ENCODE data around the gene FAM236D. TPM values are rescaled to one million over a fixed set of nuclear protein-coding genes. Genes with fewer than 3 reads are reported as not detected.
"Not testable (repeated sequence)": the region's sequence is repeated elsewhere in the genome, so short reads cannot be mapped to it uniquely, and the experiment has no call there.

The FAM236D gene
- not detected for total RNA-seq

GRCh38 chrX:72808110-72808509, at the start of gene FAM236D:
FAM236D (minus strand) TSS chrX:72808210; CDS start chrX:72808110, 100 bp downstream.
- DNase-seq; H3K9me3 ChIP-seq; H3K4me3 ChIP-seq (replicated peaks in 1 of 3); H3K27ac ChIP-seq; H3K27me3 ChIP-seq; intact Hi-C loops (cut with DNase I); H3K4me1 ChIP-seq; H3K36me3 ChIP-seq: not testable (repeated sequence)
- no CpG with 5 or more reads among the region's 13 CpGs for WGBS, 2 donors

GRCh38 chrX:72837532-72837931, 29.5 kb upstream of the FAM236D start:
- intact Hi-C loops (cut with DNase I); H3K27me3 ChIP-seq; H3K4me1 ChIP-seq; H3K9me3 ChIP-seq; H3K36me3 ChIP-seq; DNase-seq; H3K27ac ChIP-seq; H3K4me3 ChIP-seq (replicated peaks in 1 of 3): not testable (repeated sequence)
- no CpG with 5 or more reads among the region's 2 CpGs for WGBS, 2 donors

GRCh38 chrX:72830701-72831100, 22.7 kb upstream of the FAM236D start:
- DNase-seq; H3K27me3 ChIP-seq; H3K36me3 ChIP-seq; intact Hi-C loops (cut with DNase I); H3K9me3 ChIP-seq; H3K4me3 ChIP-seq (replicated peaks in 1 of 3); H3K4me1 ChIP-seq; H3K27ac ChIP-seq: not testable (repeated sequence)
- no CpG with 5 or more reads among the region's 13 CpGs for WGBS, 2 donors

- WGBS, 2 donors: 100% methylated on average over 1 of the region's 3 CpGs; no CpG with 5 or more reads in 1 of the 2 donors
- DNase-seq, H3K27me3 ChIP-seq: not testable (repeated sequence)
Observed at GRCh38 chrX:72790390-72790789, 17.6 kb downstream of the FAM236D start.

GRCh38 chrX:72788142-72788541, 19.9 kb downstream of the FAM236D start:
- H3K27ac ChIP-seq; H3K4me3 ChIP-seq (replicated peaks in 1 of 3); DNase-seq; H3K9me3 ChIP-seq; H3K4me1 ChIP-seq; H3K27me3 ChIP-seq; H3K36me3 ChIP-seq; intact Hi-C loops (cut with DNase I): not testable (repeated sequence)
- WGBS, 2 donors: no CpG with 5 or more reads among the region's 1 CpG

More at GRCh38 chrX:72790390-72790789, 17.6 kb downstream of the FAM236D start:
- H3K27ac ChIP-seq; H3K4me1 ChIP-seq; H3K36me3 ChIP-seq; H3K4me3 ChIP-seq (replicated peaks in 1 of 3); H3K9me3 ChIP-seq; intact Hi-C loops (cut with DNase I): not testable (repeated sequence)

GRCh38 chrX:72783964-72784363, 24.0 kb downstream of the FAM236D start:
- H3K27me3 ChIP-seq; intact Hi-C loops (cut with DNase I); H3K27ac ChIP-seq; H3K4me3 ChIP-seq (replicated peaks in 1 of 3); H3K36me3 ChIP-seq; DNase-seq; H3K9me3 ChIP-seq; H3K4me1 ChIP-seq: not testable (repeated sequence)
- no CpG with 5 or more reads among the region's 6 CpGs for WGBS, 2 donors

- H3K27ac ChIP-seq; H3K27me3 ChIP-seq; H3K9me3 ChIP-seq; H3K36me3 ChIP-seq; DNase-seq; H3K4me3 ChIP-seq (replicated peaks in 1 of 3); intact Hi-C loops (cut with DNase I); H3K4me1 ChIP-seq: not testable (repeated sequence)
- no CpG with 5 or more reads among the region's 8 CpGs for WGBS, 2 donors
Observed at GRCh38 chrX:72783365-72783936, 24.6 kb downstream of the FAM236D start.

- H3K27ac ChIP-seq; DNase-seq; H3K27me3 ChIP-seq; H3K4me3 ChIP-seq (replicated peaks in 1 of 3); intact Hi-C loops (cut with DNase I); H3K36me3 ChIP-seq; H3K4me1 ChIP-seq; H3K9me3 ChIP-seq: not testable (repeated sequence)
- WGBS, 2 donors: no CpG with 5 or more reads among the region's 15 CpGs
Observed at GRCh38 chrX:72782560-72782959, 25.4 kb downstream of the FAM236D start, which contains the start of gene FAM236B. FAM236B (minus strand) TSS chrX:72782660; CDS start chrX:72782560, 100 bp downstream.

GRCh38 chrX:72778146-72778545, 29.9 kb downstream of the FAM236D start:
- H3K36me3 ChIP-seq; intact Hi-C loops (cut with DNase I); H3K9me3 ChIP-seq; H3K27me3 ChIP-seq; H3K27ac ChIP-seq; H3K4me1 ChIP-seq; DNase-seq; H3K4me3 ChIP-seq (replicated peaks in 1 of 3): not testable (repeated sequence)
- no CpG with 5 or more reads among the region's 6 CpGs for WGBS, 2 donors

- H3K27ac ChIP-seq; H3K36me3 ChIP-seq; DNase-seq; H3K27me3 ChIP-seq; H3K4me3 ChIP-seq (replicated peaks in 1 of 3); intact Hi-C loops (cut with DNase I); H3K9me3 ChIP-seq; H3K4me1 ChIP-seq: not testable (repeated sequence)
- WGBS, 2 donors: no CpG with 5 or more reads among the region's 15 CpGs
Observed at GRCh38 chrX:72777467-72777790, 30.6 kb downstream of the FAM236D start.

GRCh38 chrX:72776653-72777466, 31.1 kb downstream of the FAM236D start, which contains the start of gene DMRTC1B:
DMRTC1B (plus strand) TSS chrX:72776890; CDS start chrX:72845136, 68,246 bp downstream.
- H3K36me3 ChIP-seq; H3K27me3 ChIP-seq; intact Hi-C loops (cut with DNase I); H3K9me3 ChIP-seq; H3K4me1 ChIP-seq; H3K27ac ChIP-seq; H3K4me3 ChIP-seq (replicated peaks in 1 of 3); DNase-seq: not testable (repeated sequence)
- WGBS, 2 donors: no CpG with 5 or more reads among the region's 44 CpGs

GRCh38 chrX:72760454-72760853, 47.6 kb downstream of the FAM236D start:
- H3K9me3 ChIP-seq; H3K27ac ChIP-seq; H3K27me3 ChIP-seq; H3K36me3 ChIP-seq; intact Hi-C loops (cut with DNase I); H3K4me1 ChIP-seq; DNase-seq; H3K4me3 ChIP-seq (replicated peaks in 1 of 3): not testable (repeated sequence)
- no CpG with 5 or more reads among the region's 9 CpGs for WGBS, 2 donors
